Medulla oblongata (tissue), 1 donor: ENCODE data around the gene B3GNT8.
A peak's percentile ranks its signal among the peaks of the same experiment; 100 is the strongest.
"Not testable (repeated sequence)": the region's sequence is repeated elsewhere in the genome, so short reads cannot be mapped to it uniquely, and the experiment has no call there.

Source experiments
- DNase-seq: peaks from one replicate; pipeline ENCODE4 v3.0.0-alpha.2; 2015; ENCODE audit errors: extremely low spot score

B3GNT8 gene

DNA sequence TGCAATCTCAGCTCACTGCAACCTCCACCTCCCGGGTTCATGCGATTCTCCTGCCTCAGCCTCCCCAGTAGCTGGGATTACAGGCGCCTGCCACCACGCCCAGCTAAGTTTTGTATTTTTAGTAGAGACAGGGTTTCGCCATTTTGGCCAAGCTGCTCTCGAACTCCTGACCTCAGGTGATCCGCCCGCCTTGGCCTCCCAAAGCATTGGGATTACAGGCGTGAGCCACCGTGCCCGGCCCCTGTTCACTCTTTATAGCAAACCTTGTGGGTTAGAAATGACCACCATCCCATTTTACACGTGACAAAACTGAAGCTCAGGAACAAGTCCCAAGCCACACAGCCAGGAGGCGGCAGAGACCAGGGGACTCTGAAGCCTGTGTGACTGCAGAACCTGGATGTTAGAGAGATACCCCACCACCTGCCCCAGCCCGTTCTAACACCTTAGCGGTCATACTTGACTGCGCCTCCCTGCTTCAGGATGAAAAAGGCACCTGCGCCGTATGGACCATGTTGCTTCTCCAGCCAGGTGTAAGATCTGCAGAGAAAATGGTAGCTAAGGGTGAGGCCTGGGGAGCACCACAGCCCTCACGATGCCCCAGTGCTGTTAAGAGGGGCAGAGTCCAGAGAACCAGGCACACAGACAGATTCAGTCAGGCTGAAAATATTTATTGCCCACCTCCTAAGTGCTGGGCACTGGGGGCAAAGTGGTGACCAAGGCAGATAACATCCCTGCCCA, 8.9 kb upstream of the B3GNT8 start:
- DNase-seq = no peak

- DNase-seq = not testable (repeated sequence)
Observed at GRCh38 chr19:41435376-41435775, 8.2 kb upstream of the B3GNT8 start.

GRCh38 chr19:41434450-41434849, 7.3 kb upstream of the B3GNT8 start:
- no peak for DNase-seq

GRCh38 chr19:41433171-41433570, 6.0 kb upstream of the B3GNT8 start:
- no peak for DNase-seq

GRCh38 chr19:41431426-41432386, 4.5 kb upstream of the B3GNT8 start:
- peak; percentile 35 for DNase-seq

DNA sequence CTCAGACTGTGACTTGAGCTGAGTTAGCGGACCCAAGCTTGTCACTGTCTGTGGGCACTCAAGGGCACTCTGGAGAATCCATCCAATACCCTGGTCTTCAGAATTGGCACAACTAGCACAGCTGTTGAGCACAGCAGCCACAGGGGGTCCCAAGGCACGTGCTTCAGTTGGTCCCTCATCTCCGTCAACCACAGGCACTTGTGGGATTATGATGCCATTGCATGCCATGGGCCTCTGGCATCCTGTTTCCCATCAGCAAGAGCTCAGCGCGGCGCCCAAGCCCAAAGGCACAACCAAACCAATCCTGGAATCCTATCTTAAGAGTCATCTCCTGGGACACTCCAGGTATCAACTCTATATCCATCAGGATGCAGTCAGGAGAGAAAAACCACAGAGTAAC, 3.7 kb upstream of the B3GNT8 start:
- DNase-seq = no peak

- no peak for DNase-seq
Observed at GRCh38 chr19:41428481-41428859, 1.3 kb upstream of the B3GNT8 start.

DNA sequence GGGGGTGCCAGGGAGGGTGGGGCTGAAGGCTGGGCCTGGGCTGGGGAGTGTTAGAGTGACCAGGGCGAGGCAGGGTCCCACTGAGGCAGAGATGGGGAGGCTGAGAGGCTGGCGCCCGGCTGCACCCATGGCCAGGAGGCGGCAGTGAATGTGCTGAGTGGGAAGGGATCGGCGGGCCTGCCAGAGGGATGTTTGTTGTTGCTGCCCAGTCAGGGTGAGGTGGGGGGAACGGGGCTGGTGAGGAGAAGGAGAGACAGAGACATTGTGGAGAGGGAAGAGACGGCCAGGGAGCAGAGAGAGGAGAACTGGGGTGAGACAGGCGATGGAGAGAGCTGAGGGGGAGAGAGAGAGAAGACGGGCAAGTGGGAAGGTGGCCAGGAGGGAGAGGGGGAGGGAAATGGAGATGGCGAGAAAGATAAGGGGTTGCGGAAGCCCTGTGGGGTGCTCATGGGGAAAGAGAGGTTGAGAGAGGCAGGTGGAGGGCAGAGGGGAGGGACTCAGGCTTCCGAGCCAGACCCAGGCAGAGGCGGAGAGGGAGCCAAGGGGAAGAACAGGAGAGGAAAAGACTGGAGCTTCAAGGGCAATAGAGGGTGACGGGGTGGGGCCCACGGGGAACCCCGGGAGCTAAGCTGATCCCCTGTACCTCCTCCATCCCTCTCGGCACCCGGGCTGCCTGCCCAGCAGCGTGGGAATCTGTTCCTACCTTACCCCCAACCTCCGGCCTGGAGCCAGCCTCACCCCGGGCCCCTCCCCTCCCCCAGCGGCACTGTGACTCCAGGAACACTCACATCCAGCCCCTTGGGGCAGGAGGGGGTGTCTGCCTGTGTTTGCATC, 690 bp upstream of the B3GNT8 start:
- no peak for DNase-seq

DNA sequence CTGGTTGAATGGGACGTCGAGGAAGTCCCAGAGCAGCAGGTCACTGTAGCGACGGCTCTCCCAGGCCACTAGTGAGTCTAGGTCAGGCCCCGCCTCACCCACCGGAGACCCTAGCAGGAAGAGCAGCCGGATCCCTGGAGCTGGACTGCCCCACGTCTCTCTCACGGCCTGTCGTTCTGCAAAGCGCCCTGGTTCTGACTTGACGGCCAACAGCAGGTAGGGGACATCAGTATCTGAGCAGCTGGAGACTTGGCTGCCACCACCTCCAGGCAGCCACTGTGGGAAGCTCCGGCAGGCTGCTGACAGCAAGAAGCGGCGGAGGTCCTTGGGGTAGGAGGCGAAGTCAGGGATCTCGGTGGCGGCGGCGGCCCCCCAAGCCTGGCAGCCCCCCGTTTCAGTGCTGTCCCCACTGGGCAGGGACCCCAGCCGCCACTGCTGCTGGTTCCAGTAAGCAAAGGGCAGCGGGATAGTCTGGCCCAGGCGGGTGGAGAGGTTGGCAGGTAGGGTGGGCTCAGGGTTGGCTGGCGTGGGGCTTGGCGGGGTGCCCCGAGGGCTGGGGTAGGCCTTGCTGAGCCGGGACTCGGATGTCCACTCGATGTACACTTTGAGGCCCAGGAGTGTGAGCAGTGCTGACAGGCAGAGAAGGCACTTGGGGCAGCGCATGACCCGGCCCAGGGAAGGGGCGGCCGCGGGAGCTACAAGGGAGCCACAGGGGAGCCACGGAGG, 895 bp downstream of the B3GNT8 start:
- DNase-seq = no peak

- no peak for DNase-seq
Observed at GRCh38 chr19:41425174-41426115, 1.7 kb downstream of the B3GNT8 start.

- no peak for DNase-seq
Observed at GRCh38 chr19:41424335-41425173, 2.6 kb downstream of the B3GNT8 start.

DNA sequence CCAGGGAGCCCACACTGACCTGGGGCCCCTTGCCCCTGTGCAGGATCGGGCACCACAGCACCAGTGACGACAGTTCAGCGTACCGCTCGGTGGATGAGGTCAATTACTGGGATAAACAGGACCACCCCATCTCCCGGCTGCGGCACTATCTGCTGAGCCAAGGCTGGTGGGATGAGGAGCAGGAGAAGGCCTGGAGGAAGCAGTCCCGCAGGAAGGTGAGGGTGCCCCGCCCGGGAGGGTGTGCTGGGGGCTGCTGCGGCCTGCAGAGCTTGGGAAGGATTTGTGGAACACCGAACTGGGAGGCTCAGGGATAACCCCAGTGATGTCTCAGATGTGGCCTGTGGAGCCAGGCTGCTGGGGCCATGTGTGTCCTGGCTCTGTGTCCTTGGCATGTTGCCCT, 4.2 kb downstream of the B3GNT8 start:
- DNase-seq = no peak

- DNase-seq = no peak
Observed at GRCh38 chr19:41422456-41422855, 4.7 kb downstream of the B3GNT8 start.

GRCh38 chr19:41421973-41422372, 5.2 kb downstream of the B3GNT8 start:
- DNase-seq = no peak

GRCh38 chr19:41421314-41421713, 5.9 kb downstream of the B3GNT8 start:
- no peak for DNase-seq

- DNase-seq = peak; percentile 74
Observed at GRCh38 chr19:41420101-41420880, 6.9 kb downstream of the B3GNT8 start.

GRCh38 chr19:41416194-41416674, 10.9 kb downstream of the B3GNT8 start:
- DNase-seq = no peak

DNA sequence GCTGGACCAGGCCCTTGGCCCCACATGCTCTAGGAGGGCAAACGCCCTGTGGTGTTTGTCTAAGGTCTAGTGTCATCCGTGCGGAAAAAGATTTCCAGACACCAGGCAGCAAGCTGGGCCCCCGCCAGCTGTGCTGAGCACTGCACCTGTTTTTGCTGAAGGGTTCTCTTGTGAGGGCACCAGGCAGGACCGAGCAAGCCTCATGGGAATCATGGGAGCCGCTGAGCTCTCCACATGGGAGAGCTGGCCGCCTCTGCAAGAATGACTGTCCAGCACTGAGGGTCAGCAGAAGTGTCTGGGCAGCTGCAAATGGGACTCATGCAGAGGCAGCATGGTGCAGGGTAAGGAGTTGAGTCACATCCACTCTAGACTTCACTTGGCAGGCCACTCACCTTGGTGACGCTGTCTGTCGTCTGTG, 12.0 kb downstream of the B3GNT8 start:
- DNase-seq = no peak
